Measurements from ENCODE around the gene TEF.
"Not testable (repeated sequence)": the region's sequence is repeated elsewhere in the genome, so short reads cannot be mapped to it uniquely, and the experiment has no call there.

DNA sequence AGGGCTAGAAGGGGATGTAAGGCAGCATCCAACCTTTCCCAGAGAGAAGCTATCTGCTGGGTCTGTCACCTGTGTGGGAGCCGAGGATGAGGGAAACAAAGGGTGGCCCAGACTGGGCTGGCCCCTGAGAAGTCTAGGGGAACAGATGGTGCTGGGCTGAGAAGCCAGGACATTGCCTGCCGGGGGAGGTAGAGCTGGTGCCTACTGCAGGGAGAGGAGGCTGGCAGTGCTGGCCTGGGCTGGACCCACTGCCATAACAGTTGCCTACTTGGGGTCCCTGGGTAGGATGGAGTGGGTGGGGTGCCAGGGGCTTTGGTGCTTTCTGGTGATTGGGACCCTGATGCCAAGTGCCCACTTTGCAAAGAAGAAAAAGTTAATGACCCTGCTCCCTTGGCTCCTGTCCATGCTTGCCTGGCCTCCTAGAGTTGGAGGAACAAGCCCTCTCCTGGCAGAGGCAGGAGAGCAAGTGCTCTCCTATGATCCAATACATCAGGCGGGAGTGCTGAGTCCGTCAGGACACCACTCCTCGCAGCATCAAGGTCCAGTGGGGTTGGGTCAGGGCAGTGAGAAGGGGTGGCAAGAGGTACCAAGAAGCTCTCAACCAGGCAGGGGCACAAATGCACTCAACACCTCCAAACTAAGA, 52.7 kb downstream of the TEF start:
- not testable (repeated sequence) for TF ChIP-seq CTCF (conservative IDR thresholded peaks at IDR 0.05 in 1 of 2, IDR thresholded peaks at IDR 0.05 in 1 of 2; ENCODE audit: low read depth in 1 of 2, low read length in 2 of 2); EZH2 (IDR thresholded peaks at IDR 0.05; ENCODE audit: low read length, missing control alignments)

Data from fibroblast of lung (primary cell).